GM19023 (cell line): ENCODE measurements around the gene CHCHD5.

Source experiments
- ATAC-seq: cut with Tn5 transposase; IDR thresholded peaks from one replicate; pipeline ENCODE4 v1.9.1; 2021; ENCODE audit warnings: mild to moderate bottlenecking, moderate library complexity; ENCODE audit not compliant: unreplicated experiment

CHCHD5 gene

DNA sequence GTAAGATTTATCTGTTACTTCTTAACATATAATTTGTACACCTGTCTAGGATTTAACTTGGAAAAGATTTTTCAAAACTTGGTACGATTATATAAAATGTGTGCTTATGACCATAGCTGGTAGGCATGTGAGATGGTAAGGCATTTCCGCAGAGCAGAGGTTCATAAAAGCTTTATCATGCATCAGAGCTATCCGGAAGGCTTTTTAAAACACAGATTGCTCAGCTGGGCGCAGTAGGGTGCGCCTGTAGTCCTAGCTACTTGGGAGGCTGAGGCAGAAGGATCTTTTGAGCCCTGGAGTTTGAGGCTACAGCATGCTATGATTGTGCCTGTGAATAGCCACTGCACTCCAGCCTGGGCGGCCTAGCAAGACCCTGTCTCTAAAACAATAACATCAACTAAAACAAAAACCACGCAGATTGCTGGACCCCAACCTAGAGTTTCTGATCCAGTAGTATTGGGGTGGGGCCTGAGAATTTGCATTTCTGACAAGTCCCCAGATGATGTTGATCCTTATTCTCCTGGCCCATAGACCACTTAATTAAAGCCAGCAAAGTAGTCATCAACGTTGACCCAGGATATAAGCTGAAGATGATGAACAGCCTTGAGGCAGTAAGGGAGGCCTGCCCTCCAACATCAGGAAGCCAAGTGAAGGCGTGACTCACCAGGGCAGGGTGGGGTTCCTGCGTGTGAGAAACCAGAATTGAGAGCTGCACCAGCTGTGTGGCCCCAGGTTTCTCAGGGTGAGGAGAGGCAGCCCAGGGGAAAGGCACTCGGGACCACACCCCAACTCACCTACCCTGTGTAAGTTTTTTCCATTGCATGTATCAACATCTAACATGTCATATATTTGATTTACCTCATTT lies 39.7 kb downstream of the CHCHD5 start:
- peak; percentile 75 for ATAC-seq

DNA sequence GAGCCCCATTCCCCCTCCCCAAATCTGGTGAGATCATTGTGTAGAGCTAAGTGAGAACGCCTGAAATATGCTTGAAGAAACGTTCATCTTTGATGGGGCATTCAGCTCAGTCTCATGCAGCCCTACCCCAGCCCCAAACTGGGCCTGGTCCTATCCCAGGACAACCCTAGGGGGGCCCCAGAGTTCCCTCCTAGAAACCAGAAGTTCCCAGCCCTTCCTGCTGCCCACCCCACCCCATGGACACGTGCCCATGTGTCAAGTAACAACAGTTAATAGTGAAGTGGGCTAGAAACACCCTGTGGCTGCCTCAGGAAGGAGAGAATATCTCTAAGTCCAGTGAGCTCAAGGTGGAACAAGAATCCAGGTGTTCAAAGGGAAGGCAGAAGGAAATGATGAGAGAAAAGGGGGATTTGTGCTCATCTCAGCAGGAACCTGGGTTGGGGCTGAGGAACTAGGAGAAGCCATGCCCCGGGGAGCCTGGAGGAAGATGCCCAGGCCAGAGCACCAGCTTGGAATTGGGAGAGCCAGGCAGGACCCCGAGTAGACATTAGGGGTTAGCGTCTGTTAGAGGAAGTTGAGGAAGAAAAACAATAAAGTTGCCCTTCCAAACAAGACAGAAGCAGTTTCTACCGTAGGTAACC lies 41.2 kb downstream of the CHCHD5 start:
- ATAC-seq, result no peak

GRCh38 chr2:112626604-112627059 lies 42.2 kb downstream of the CHCHD5 start:
- ATAC-seq, result no peak

- no peak for ATAC-seq
These were observed 42.9 kb downstream of the CHCHD5 start for GRCh38 chr2:112627060-112628040.

- ATAC-seq, result no peak
These were observed 44.8 kb downstream of the CHCHD5 start for GRCh38 chr2:112629224-112629623.

- no peak for ATAC-seq
These were observed 45.4 kb downstream of the CHCHD5 start for GRCh38 chr2:112629823-112630222.

GRCh38 chr2:112630268-112630667 lies 45.9 kb downstream of the CHCHD5 start:
- ATAC-seq, result no peak

- no peak for ATAC-seq
These were observed 49.3 kb downstream of the CHCHD5 start for GRCh38 chr2:112633708-112634107.

GRCh38 chr2:112634153-112634873 lies 49.9 kb downstream of the CHCHD5 start:
- ATAC-seq, result no peak

DNA sequence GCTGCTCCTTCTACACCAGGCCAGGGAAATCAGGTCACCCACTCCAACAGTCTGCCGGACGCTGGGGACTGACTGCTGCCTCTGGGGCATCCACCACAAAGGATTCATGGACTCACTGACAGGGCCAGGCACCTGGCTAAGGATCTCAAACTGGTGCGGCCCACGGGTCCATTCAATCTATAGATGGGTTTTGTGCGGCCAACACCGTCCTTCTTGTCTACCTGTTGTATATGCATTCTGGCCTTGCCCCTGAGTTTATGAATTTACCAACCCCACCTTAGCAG lies 50.4 kb downstream of the CHCHD5 start:
- no peak for ATAC-seq

- peak; percentile 72 for ATAC-seq
These were observed 52.3 kb downstream of the CHCHD5 start for GRCh38 chr2:112636605-112637288.

DNA sequence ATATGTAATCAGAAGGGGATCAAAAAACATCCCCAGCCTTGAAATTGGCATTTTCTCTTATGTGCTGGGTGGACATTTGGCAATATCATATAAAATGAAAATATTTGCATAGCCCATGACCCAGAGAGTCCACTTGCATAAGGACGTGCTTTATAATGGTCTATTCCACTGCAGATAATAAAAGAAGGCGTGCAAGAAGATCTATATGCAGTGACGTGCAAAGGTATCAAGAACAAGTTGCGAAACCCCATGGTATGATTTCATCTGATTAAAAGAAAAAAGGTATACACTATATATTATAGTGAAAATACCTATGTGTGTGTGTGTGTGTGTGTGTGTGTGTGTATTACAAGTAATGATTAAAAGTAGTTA lies 52.9 kb downstream of the CHCHD5 start:
- ATAC-seq, result no peak
